Measurements from ENCODE around the gene RABL2A. TPM values are rescaled to one million over a fixed set of nuclear protein-coding genes. Genes with fewer than 3 reads are reported as not detected.
A peak's percentile ranks its signal among the peaks of the same experiment; 100 is the strongest.
"Not testable (repeated sequence)": the region's sequence is repeated elsewhere in the genome, so short reads cannot be mapped to it uniquely, and the experiment has no call there.

RABL2A gene
- total and polyA plus RNA-seq, 12 donors = 3.5 to 14.9 (median 7.3) TPM

GRCh38 chr2:113595725-113596124, 31.3 kb upstream of the RABL2A start:
- not testable (repeated sequence) for ATAC-seq

GRCh38 chr2:113597164-113597563, 29.9 kb upstream of the RABL2A start:
- H3K9me3 ChIP-seq; H3K27ac ChIP-seq; H3K4me3 ChIP-seq; H3K4me1 ChIP-seq; intact Hi-C loops (cut with DNase I); H3K27me3 ChIP-seq; DNase-seq; H3K36me3 ChIP-seq; ATAC-seq: not testable (repeated sequence)
- 94% methylated on average over 8 to 9 of the region's 10 CpGs for WGBS, 2 donors

More at GRCh38 chr2:113595725-113596124, 31.3 kb upstream of the RABL2A start:
- H3K27me3 ChIP-seq; H3K9me3 ChIP-seq; intact Hi-C loops (cut with DNase I); DNase-seq; H3K4me3 ChIP-seq; H3K4me1 ChIP-seq; H3K36me3 ChIP-seq; H3K27ac ChIP-seq: not testable (repeated sequence)
- 92 to 96% methylated on average over 7 to 9 of the region's 10 CpGs for WGBS, 2 donors

GRCh38 chr2:113597572-113597971, 29.5 kb upstream of the RABL2A start:
- H3K9me3 ChIP-seq; H3K36me3 ChIP-seq; H3K27ac ChIP-seq; intact Hi-C loops (cut with DNase I); DNase-seq; H3K27me3 ChIP-seq; H3K4me1 ChIP-seq; H3K4me3 ChIP-seq; ATAC-seq: not testable (repeated sequence)
- TF ChIP-seq CTCF (IDR thresholded peaks at IDR 0.05) = peak in 1 of 9 donors; percentile 11
- WGBS, 2 donors = 50 to 65% methylated on average over 1 to 2 of the region's 9 CpGs

- H3K4me3 ChIP-seq; H3K27ac ChIP-seq; H3K9me3 ChIP-seq; ATAC-seq; H3K27me3 ChIP-seq; intact Hi-C loops (cut with DNase I); H3K36me3 ChIP-seq; H3K4me1 ChIP-seq; DNase-seq: not testable (repeated sequence)
- 73 to 78% methylated on average over 12 of the region's 13 CpGs for WGBS, 2 donors
Observed at GRCh38 chr2:113598180-113598579, 28.9 kb upstream of the RABL2A start.

GRCh38 chr2:113598738-113599137, 28.3 kb upstream of the RABL2A start:
- H3K27ac ChIP-seq; DNase-seq; H3K36me3 ChIP-seq; H3K9me3 ChIP-seq; H3K27me3 ChIP-seq; H3K4me1 ChIP-seq; intact Hi-C loops (cut with DNase I); H3K4me3 ChIP-seq; ATAC-seq: not testable (repeated sequence)
- WGBS, 2 donors = 72 to 79% methylated on average over 5 to 6 of the region's 9 CpGs

- WGBS, 2 donors = 4 to 24% methylated on average over 2 of the region's 2 CpGs
- H3K27me3 ChIP-seq; H3K4me3 ChIP-seq; intact Hi-C loops (cut with DNase I); H3K9me3 ChIP-seq; DNase-seq; ATAC-seq; H3K27ac ChIP-seq; H3K36me3 ChIP-seq; H3K4me1 ChIP-seq: not testable (repeated sequence)
Observed at GRCh38 chr2:113599208-113599607, 27.9 kb upstream of the RABL2A start.

- H3K36me3 ChIP-seq, H3K9me3 ChIP-seq, H3K4me3 ChIP-seq, ATAC-seq, H3K27me3 ChIP-seq, H3K27ac ChIP-seq: not testable (repeated sequence)
- WGBS, 2 donors = 83 to 89% methylated on average over 49 to 51 of the region's 51 CpGs
- peak; percentile 18 to 51 (median 36) for TF ChIP-seq CTCF (IDR thresholded peaks at IDR 0.05)
- intact Hi-C loops (cut with DNase I) = loop anchor here in 3 of 10 donors (5.0 to 10.0 kb wide), 2 partner anchors 93 to 100 kb away; no protein-coding TSS in a partner anchor
- DNase-seq = peak in 1 of 2 donors; percentile 51
- peaks cover 0 to 11% (median 3%) of the 10 kb centered on the region in 9 donors for H3K4me1 ChIP-seq
Observed at GRCh38 chr2:113602040-113602769, 24.9 kb upstream of the RABL2A start.

All from heart right ventricle (tissue), 16 donors.